HG03575 (cell line): Measurements from ENCODE around the gene RASAL1.
"Not testable (repeated sequence)": the region's sequence is repeated elsewhere in the genome, so short reads cannot be mapped to it uniquely, and the experiment has no call there.

Experiments used
- ATAC-seq: cut with Tn5 transposase; IDR thresholded peaks from one replicate; pipeline ENCODE4 v1.9.1; 2021; ENCODE audit not compliant: unreplicated experiment, insufficient number of reproducible peaks, low FRiP score; ENCODE audit errors: extremely low read depth

Gene RASAL1

GRCh38 chr12:113120670-113121370, 14.7 kb downstream of the RASAL1 start:
- no peak for ATAC-seq

GRCh38 chr12:113119980-113120669, 15.4 kb downstream of the RASAL1 start:
- no peak for ATAC-seq

- ATAC-seq: no peak
Measured at GRCh38 chr12:113118142-113118541, 17.4 kb downstream of the RASAL1 start.

- not testable (repeated sequence) for ATAC-seq
Measured at GRCh38 chr12:113117684-113118083, 17.9 kb downstream of the RASAL1 start.

GRCh38 chr12:113116875-113117274, 18.7 kb downstream of the RASAL1 start:
- no peak for ATAC-seq

- ATAC-seq: no peak
Measured at GRCh38 chr12:113115455-113116126, 20.0 kb downstream of the RASAL1 start.

GRCh38 chr12:113114447-113115178, 20.9 kb downstream of the RASAL1 start:
- ATAC-seq: no peak

- no peak for ATAC-seq
Measured at GRCh38 chr12:113113397-113113796, 22.2 kb downstream of the RASAL1 start.

GRCh38 chr12:113112043-113112899, 23.3 kb downstream of the RASAL1 start:
- no peak for ATAC-seq

- no peak for ATAC-seq
Measured at GRCh38 chr12:113111247-113111646, 24.3 kb downstream of the RASAL1 start.

- no peak for ATAC-seq
Measured at GRCh38 chr12:113109872-113110599, 25.5 kb downstream of the RASAL1 start.

- no peak for ATAC-seq
Measured at GRCh38 chr12:113109360-113109759, 26.2 kb downstream of the RASAL1 start.

GRCh38 chr12:113108308-113108707, 27.3 kb downstream of the RASAL1 start:
- no peak for ATAC-seq

- no peak for ATAC-seq
Measured at GRCh38 chr12:113106361-113106760, 29.2 kb downstream of the RASAL1 start.

GRCh38 chr12:113105606-113106271, 29.8 kb downstream of the RASAL1 start:
- no peak for ATAC-seq

GRCh38 chr12:113104953-113105510, 30.5 kb downstream of the RASAL1 start:
- ATAC-seq: no peak

GRCh38 chr12:113103756-113104450, 31.7 kb downstream of the RASAL1 start:
- no peak for ATAC-seq
